PC-3 (cell line): ENCODE results near the gene TMEM108. TPM values are rescaled to one million over a fixed set of nuclear protein-coding genes. Genes with fewer than 3 reads are reported as not detected.

Experiments
- ATAC-seq: fragments of 200-7000 bp; cut with Tn5 transposase; 2 replicates; pipeline ENCODE4 v1.9.1; 2020; ENCODE audit warnings: mild to moderate bottlenecking, moderate library complexity
- BruUV-seq: library from RNA; stranded (reverse); fragments of 400-500 nt; replicated peaks from 2 replicates; lab custom pipeline; 2021; lab: Mats Ljungman, UMichigan
- CTCF ChIA-PET: fragments of 300-600 bp; sonication (Branson Sonifier 250); formaldehyde crosslinking; loops from one replicate; lab custom pipeline; 2022; ENCODE audit warnings: antibody characterized with exemption; lab: Charles Lee
- POLR2A ChIA-PET: fragments of 300-600 bp; sonication (Branson Sonifier 250); formaldehyde crosslinking; loops from one replicate; lab custom pipeline; 2022; ENCODE audit warnings: antibody characterized with exemption; ENCODE audit not compliant: unreplicated experiment; lab: Charles Lee
- DNase-seq: peaks from one replicate; pipeline ENCODE4 v3.0.0-alpha.2; 2015
- H2AFZ ChIP-seq: fragments of 300-600 bp; sonication (generic); 2 replicates; pipeline ENCODE4 v1.6.0; 2016; ENCODE audit warnings: antibody characterized with exemption, low read length
- H3F3A ChIP-seq: fragments of 300-600 bp; sonication (generic); one replicate; pipeline ENCODE4 v1.6.0; 2017; ENCODE audit warnings: antibody characterized with exemption, low read length, control low read depth, mild to moderate bottlenecking; ENCODE audit not compliant: unreplicated experiment
- H3K27ac ChIP-seq: fragments of 300-600 bp; sonication (generic); 2 replicates; pipeline ENCODE4 v1.5.1; 2016; ENCODE audit warnings: mild to moderate bottlenecking, low read length
- H3K27me3 ChIP-seq: fragments of 300-600 bp; sonication (generic); 2 replicates; pipeline ENCODE4 v1.6.1; 2016; ENCODE audit warnings: low read length, mixed read lengths
- H3K36me3 ChIP-seq: fragments of 300-600 bp; sonication (generic); 2 replicates; pipeline ENCODE4 v1.6.1; 2016; ENCODE audit warnings: low read depth, mixed run types, low read length, mixed read lengths
- H3K4me1 ChIP-seq: fragments of 300-600 bp; sonication (generic); 2 replicates; pipeline ENCODE4 v1.5.1; 2016; ENCODE audit warnings: low read length; ENCODE audit not compliant: insufficient read depth
- H3K4me2 ChIP-seq: fragments of 300-600 bp; sonication (generic); 2 replicates; pipeline ENCODE4 v1.6.0; 2016; ENCODE audit warnings: low read length
- H3K4me3 ChIP-seq: fragments of 300-600 bp; sonication (generic); 2 replicates; pipeline ENCODE4 v1.5.1; 2016; ENCODE audit warnings: mild to moderate bottlenecking, low read length, mixed read lengths
- H3K79me2 ChIP-seq: fragments of 300-600 bp; sonication (generic); 2 replicates; pipeline ENCODE4 v1.6.1; 2017; ENCODE audit warnings: low read length, mixed read lengths
- H3K9ac ChIP-seq: fragments of 300-600 bp; sonication (generic); 2 replicates; pipeline ENCODE4 v1.6.0; 2016; ENCODE audit warnings: mild to moderate bottlenecking, low read length
- H3K9me2 ChIP-seq: fragments of 300-600 bp; sonication (generic); replicated peaks from 2 replicates; pipeline ENCODE4 v1.6.1; 2016; ENCODE audit warnings: mixed run types, low read length, mixed read lengths
- H3K9me3 ChIP-seq: fragments of 300-600 bp; sonication (generic); 2 replicates; pipeline ENCODE4 v1.6.1; 2016; ENCODE audit warnings: low read length, mixed read lengths
- H4K20me1 ChIP-seq: fragments of 300-600 bp; sonication (generic); 2 replicates; pipeline ENCODE4 v1.6.1; 2016; ENCODE audit warnings: low read length, mixed read lengths
- CTCF ChIP-seq: fragments of 300-600 bp; sonication (generic); conservative IDR thresholded peaks from 2 replicates; pipeline ENCODE4 v1.5.1; 2017; ENCODE audit warnings: antibody characterized with exemption, low read depth, mild to moderate bottlenecking, low read length
- EZH2 ChIP-seq: fragments of 300-600 bp; sonication (generic); IDR thresholded peaks from one replicate; pipeline ENCODE4 v1.6.1; 2017; ENCODE audit warnings: antibody characterized with exemption, mild to moderate bottlenecking, low read length; ENCODE audit not compliant: unreplicated experiment
- EZH2phosphoT487 ChIP-seq: fragments of 300-600 bp; sonication (generic); IDR thresholded peaks from 2 replicates; pipeline ENCODE4 v1.6.1; 2018; ENCODE audit warnings: mild to moderate bottlenecking, antibody characterized with exemption, low read length, borderline replicate concordance
- intact Hi-C: fragments of 100-400 bp; cut with micrococcal nuclease; formaldehyde crosslinking; loops from 2 replicates; pipeline ENCODE4 v1.9.0; 2023
- total RNA-seq: library from RNA; depleted of rRNA; stranded (reverse); fragments of >200 nt; gene quantifications from 2 replicates; pipeline ENCODE4 v1.2.3, GENCODE V29; 2014

Gene TMEM108
- total RNA-seq, 1 experiment from 2014 or later: not detected

DNA sequence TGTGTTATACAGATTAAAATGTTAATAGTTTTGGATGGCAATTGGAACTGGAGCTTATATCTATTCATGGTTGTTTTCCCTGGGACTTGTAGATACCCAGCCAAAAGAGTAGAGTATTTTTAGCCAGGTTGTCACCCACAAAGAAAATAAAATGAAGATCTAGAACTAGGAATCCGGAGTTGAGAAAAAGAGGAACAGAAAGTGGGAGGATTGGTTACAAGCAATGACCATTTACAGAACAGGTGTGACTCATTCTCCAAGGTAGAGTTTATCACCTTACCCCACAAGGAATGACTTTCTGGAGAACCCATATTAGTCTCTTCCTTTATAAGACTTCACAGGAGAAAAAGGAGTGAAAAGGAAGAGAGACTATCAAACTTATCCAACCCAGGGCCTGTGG, 99.8 kb downstream of the TMEM108 start:
- H4K20me1 ChIP-seq: no peaks in the 10 kb centered on the region
- no peak overlapping the region for H3K4me3 ChIP-seq
- intact Hi-C loops: no loop called here
- H3K27me3 ChIP-seq: peaks cover 8% of the 10 kb centered on the region; the same call in 1 of the 2 replicates
- H3K36me3 ChIP-seq: no peaks in the 10 kb centered on the region
- TF ChIP-seq EZH2 (no peak), CTCF (no peak), EZH2phosphoT487 (no peak)
- no peak overlapping the region for H3K27ac ChIP-seq
- DNase-seq: no peak
- ChIA-PET POLR2A (no interaction called here), CTCF (no interaction called here)
- no TSS peak for BruUV-seq
- H3K9me3 ChIP-seq: no peaks in the 10 kb centered on the region
- H3K9ac ChIP-seq: no peak overlapping the region
- H3K79me2 ChIP-seq: no peaks in the 10 kb centered on the region
- no peak overlapping the region for H3K4me2 ChIP-seq
- H3K4me1 ChIP-seq: no peaks in the 10 kb centered on the region
- no peaks in the 10 kb centered on the region for H3K9me2 ChIP-seq
- no peak for ATAC-seq
- no peak overlapping the region for H2AFZ ChIP-seq
- H3F3A ChIP-seq: no peaks in the 10 kb centered on the region

DNA sequence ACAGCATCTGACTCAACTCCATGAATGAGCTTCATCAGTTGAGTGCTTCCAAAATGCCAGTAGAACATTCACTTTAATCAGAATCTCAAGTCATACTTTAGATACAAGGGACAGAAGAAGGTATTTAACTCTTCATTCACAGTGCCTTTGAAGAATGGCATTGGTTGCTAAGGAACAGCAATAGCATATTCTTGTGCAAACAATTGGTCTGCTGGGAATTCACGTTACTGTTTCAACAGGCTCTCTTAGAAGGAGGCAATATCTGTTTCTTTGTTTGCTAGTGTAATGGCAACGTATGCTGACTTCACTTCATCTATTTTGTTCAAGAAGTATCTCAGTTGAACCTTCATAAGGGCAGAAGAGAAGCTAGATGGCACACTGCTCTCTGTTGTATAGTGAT, 113.9 kb downstream of the TMEM108 start:
- ChIA-PET POLR2A (no interaction called here), CTCF (no interaction called here)
- no peak overlapping the region for H3K27ac ChIP-seq
- no peak overlapping the region for H3K4me2 ChIP-seq
- no peak overlapping the region for H2AFZ ChIP-seq
- no peak for TF ChIP-seq EZH2phosphoT487
- TF ChIP-seq CTCF: no peak
- no peak for TF ChIP-seq EZH2
- H3K79me2 ChIP-seq: no peaks in the 10 kb centered on the region
- intact Hi-C loops: no loop called here
- no peaks in the 10 kb centered on the region for H3K4me1 ChIP-seq
- no peaks in the 10 kb centered on the region for H4K20me1 ChIP-seq
- H3K9ac ChIP-seq: no peak overlapping the region
- DNase-seq (no peak), ATAC-seq (no peak)
- no TSS peak for BruUV-seq
- no peaks in the 10 kb centered on the region for H3K9me3 ChIP-seq
- H3K4me3 ChIP-seq: no peak overlapping the region
- H3K36me3 ChIP-seq: no peaks in the 10 kb centered on the region
- no peaks in the 10 kb centered on the region for H3F3A ChIP-seq
- H3K9me2 ChIP-seq: no peaks in the 10 kb centered on the region
- H3K27me3 ChIP-seq: no peaks in the 10 kb centered on the region

- Histone ChIP-seq H3K36me3 (no peaks in the 10 kb centered on the region), H3K27me3 (no peaks in the 10 kb centered on the region), H3K9ac (no peak overlapping the region), H3K4me1 (no peaks in the 10 kb centered on the region), H3K9me3 (no peaks in the 10 kb centered on the region), H4K20me1 (no peaks in the 10 kb centered on the region), H3K4me2 (no peak overlapping the region), H3K9me2 (no peaks in the 10 kb centered on the region), H3K27ac (no peak overlapping the region), H2AFZ (no peak overlapping the region), H3F3A (no peaks in the 10 kb centered on the region), H3K79me2 (no peaks in the 10 kb centered on the region), H3K4me3 (no peak overlapping the region)
- no TSS peak for BruUV-seq
- intact Hi-C loops: no loop called here
- DNase-seq (no peak), ATAC-seq (no peak)
- ChIA-PET CTCF (no interaction called here), POLR2A (no interaction called here)
- TF ChIP-seq CTCF (no peak), EZH2 (no peak), EZH2phosphoT487 (no peak)
Observed at GRCh38 chr3:133152681-133153220, 114.6 kb downstream of the TMEM108 start.
